CD4-positive, alpha-beta T cell treated with Interleukin-15 for 4 hours (primary cell): Measurements from ENCODE around the gene ACSL5.

Experiments
- DNase-seq: peaks from one replicate; pipeline ENCODE4 v3.0.0-alpha.2; 2020; ENCODE audit warnings: low spot score

The ACSL5 gene, protein sequence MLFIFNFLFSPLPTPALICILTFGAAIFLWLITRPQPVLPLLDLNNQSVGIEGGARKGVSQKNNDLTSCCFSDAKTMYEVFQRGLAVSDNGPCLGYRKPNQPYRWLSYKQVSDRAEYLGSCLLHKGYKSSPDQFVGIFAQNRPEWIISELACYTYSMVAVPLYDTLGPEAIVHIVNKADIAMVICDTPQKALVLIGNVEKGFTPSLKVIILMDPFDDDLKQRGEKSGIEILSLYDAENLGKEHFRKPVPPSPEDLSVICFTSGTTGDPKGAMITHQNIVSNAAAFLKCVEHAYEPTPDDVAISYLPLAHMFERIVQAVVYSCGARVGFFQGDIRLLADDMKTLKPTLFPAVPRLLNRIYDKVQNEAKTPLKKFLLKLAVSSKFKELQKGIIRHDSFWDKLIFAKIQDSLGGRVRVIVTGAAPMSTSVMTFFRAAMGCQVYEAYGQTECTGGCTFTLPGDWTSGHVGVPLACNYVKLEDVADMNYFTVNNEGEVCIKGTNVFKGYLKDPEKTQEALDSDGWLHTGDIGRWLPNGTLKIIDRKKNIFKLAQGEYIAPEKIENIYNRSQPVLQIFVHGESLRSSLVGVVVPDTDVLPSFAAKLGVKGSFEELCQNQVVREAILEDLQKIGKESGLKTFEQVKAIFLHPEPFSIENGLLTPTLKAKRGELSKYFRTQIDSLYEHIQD

DNA sequence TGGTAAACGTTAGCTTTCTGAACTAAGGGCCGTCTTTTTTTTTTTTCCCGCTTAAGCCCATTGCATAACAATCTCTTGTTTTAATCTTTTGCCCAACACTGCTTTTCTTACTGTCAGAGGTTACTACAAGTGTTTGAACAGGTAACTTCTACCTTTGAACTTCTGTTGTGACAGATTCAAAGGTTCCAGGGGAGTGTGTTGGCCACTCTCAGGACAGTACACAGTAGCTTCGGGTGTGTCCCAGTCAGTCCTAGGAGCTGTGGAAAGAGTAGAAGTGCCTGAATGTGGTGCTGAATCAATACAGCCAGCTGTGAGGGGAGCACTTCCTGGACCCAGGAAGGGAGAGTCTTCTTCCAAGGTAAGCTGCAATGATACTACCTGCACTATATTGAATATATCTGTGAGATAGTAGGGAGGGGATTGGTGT, at the start of gene ACSL5:
ACSL5 (plus strand) TSS at position 205 of the 427 bp plus-strand sequence. CDS start 20,831 bp downstream, outside the sequence.
- no peak for DNase-seq

DNA sequence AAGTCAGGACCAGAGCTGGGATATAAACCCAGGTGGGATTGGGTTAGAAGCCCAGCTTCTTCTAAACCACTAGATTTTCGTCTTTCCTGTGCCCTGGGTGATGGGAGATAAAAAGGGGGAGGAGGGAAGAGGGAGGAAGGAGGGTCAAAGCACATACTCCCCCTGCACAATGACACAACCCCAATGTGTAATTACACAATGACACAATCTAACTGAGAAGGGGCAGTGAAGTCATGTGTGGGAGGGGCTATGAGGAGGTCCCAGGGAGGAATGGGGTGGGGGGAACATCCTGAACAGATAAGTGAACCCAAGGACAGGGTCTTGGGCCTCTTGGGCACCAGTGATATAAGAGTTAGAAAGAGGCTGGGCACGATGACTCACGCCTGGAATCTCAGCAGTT, 46.2 kb upstream of the ACSL5 start:
- DNase-seq, result no peak

DNA sequence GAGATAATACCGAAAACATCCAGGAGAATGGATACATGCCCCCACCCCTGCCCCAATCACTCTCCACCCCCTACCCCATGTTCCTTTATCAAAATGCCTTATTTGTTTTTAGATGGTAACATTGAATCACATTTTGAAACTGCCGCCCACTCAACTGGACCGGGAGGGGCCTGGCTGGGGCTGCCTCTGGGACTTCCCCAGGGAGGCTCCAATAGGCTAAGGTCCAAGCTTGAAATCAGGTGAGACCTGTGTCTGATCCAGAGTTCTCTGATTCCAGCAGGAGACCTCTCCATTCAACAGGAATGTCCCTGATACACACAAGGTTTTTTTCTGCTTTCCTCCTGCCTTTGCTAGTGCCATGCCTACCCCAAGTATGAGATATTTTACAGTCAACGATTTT, 43.8 kb upstream of the ACSL5 start:
- DNase-seq, result no peak

GRCh38 chr10:112330607-112331160, 43.2 kb upstream of the ACSL5 start:
- DNase-seq, result no peak

DNA sequence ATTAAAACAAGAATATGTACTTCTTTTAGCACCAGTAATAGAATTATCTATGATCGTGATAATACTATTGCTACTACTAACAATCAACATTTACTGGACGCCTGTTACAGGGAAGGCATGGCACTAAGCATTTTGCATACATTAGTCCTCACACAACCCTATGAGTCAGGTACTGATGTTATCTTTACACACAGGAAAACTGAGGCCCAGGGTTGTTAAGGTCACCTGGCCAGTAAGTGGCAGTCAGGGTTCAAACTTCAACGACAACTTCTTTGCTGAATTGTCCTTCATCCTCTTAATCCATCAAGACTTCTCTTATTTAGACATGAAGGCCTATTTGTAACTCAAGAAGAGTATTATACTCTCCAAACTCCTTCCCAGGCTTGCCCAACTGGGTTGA, 41.9 kb upstream of the ACSL5 start:
- no peak for DNase-seq

DNA sequence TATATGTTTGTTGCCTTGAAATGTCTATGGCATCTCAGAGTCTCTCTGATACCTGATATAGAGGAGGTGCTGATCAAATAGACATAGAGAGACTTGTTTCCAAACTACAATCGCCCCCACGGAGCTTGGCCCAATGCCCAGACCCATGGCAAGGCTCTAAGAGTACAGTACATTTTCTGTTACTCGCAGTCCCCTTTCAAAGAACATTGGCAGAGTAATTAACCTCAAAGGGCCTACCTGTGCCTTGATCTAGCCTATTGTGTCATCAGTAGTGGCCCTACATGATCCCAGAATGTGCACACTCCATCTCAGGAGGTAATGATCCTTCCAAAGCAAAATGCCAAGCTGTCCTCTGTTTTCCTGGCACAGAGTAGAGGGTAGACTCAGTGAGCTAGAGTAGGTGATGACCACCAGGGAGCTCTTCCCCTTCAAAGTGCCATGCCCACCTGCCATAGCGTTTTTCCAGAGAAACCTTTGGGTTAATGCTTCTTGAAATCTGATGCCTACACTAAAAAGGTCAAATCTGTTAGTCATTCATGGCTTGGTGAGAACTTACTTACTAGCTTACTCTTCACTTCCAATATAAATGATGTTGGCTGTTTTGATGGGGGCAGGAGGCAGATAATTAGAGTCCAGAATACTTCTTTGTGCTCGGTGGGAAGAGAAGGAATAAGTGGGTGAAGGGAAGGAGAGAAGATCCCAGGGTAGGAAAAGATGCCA, 41.2 kb upstream of the ACSL5 start:
- DNase-seq, result no peak

DNA sequence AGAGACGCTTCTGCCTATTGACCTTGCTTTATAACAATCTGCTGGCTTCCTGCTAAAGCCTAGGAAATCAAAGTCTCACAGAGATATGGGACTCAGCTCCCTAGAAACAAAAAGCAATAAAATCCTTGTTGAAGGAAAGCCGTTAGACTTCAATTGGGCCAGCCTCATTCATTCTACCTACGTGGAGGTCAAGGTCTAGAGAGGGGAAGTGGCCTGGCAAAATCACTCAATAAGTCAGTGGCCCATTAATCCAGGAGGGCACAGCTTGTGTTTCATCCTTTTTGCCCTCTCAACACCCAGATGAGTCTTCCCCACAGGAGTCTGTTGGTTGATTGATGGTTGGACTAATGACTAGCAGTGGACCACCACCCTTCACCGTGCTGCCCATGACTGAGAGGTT, 40.5 kb upstream of the ACSL5 start:
- DNase-seq, result no peak

DNA sequence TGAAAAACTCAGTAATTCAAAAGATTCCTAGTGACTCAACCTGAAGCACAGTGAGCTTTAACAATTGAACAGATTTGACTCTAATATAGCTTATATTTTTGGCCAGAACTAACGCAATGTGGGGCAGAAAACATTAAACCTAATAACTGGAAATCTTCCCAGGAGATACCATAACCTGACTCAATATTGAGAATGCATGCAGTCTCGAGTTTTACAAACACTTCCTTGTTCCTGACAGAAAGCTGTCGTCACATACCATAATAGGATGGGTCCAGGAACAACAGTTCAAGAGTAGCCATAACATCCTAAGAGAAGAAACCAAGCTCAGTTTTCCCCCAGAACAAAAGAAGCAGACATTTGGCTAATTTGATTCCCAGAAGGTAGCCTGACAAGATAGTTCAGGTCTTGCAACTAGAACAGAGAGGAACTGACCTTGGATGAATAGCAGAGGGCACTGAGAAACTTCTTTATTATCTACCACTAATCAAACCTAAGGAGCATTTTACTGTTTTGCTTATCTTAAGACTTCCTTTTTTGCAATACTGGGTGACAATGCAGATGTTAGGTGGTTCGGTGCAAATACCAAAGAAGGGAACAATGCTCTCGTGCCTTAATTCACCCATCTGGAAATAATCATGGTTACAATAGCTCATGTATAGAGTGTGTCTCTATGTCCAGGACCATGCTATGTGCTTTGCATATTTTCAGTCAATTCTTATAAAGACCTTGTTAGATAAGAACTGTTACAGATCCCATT, 38.6 kb upstream of the ACSL5 start:
- DNase-seq, result no peak

DNA sequence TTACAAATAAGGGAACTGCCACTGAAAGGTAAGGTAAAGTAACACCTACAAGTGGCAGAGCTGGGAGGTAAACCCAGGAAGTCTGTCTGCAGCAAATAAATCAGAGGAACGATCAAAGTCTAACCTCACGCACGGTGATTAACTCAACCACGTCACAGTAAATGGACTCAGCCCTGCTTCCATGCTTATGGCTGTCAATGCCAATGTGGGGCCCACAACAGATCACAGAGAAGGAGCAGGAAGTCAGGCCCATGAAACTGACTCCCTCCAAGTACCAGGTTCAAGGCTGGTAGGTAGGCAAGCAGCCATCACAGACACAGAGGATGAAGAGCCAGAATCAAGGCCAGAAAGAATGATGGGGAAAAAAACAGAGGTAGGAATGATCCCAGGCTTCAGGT, 38.0 kb upstream of the ACSL5 start:
- DNase-seq, result no peak

- no peak for DNase-seq
These were observed 37.2 kb upstream of the ACSL5 start for GRCh38 chr10:112336556-112337201.

DNA sequence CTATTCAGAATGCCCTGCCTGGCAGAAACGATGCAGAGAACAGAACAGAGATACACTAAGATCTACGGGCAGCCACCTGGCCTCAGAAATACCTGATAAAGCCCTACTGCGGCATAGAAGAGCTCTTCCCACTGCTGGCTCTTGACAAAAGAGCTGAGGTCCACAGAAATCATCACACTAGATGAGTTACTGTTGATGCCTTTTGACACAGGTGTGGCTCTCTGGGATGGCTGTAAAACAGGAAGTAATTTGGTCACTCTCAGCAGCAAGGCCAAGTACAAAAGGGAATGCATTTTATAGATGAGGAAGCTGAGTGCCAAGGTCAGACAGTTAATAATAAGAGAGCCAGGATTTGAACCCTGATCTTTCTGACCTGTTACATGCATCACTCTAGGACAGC, 35.0 kb upstream of the ACSL5 start:
- DNase-seq, result no peak

GRCh38 chr10:112340601-112341000, 33.3 kb upstream of the ACSL5 start:
- no peak for DNase-seq

GRCh38 chr10:112343056-112343806, 30.7 kb upstream of the ACSL5 start:
- no peak for DNase-seq

- no peak for DNase-seq
These were observed 29.7 kb upstream of the ACSL5 start for GRCh38 chr10:112344261-112344660.

GRCh38 chr10:112345202-112345601, 28.7 kb upstream of the ACSL5 start:
- no peak for DNase-seq

- DNase-seq, result no peak
These were observed 28.2 kb upstream of the ACSL5 start for GRCh38 chr10:112345743-112346142.

GRCh38 chr10:112346774-112347173, 27.1 kb upstream of the ACSL5 start:
- DNase-seq, result no peak

- DNase-seq, result no peak
These were observed 25.9 kb upstream of the ACSL5 start for GRCh38 chr10:112347709-112348671.

DNA sequence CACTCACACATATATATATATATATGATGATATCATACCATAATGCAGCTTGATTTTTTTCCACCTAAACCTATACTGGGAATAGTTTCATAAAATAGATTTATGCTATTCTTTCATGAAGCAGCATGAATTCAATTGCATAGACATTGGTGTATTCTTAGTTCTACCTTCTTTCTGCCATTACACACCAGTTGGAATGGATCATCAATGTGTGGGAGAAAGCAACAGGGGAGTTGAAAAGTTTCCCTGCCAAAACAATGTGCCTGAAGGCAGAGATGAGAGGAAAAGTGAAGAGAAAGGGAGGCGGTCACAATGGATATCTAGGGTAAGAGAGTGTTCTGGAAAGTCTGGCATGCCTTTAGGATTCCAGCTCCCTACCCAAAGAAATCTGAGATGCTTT, 25.2 kb upstream of the ACSL5 start:
- DNase-seq, result no peak
